Renal cortex interstitium (tissue), 11 donors: Measurements from ENCODE around the gene LCT. TPM values are rescaled to one million over a fixed set of nuclear protein-coding genes. Genes with fewer than 3 reads are reported as not detected.

ENCODE experiments used
- DNase-seq, 11 donors: peaks; one replicate each; pipeline ENCODE4 v3.0.0-alpha.2; 2013; ENCODE audit warnings: low read depth in 9 of 11, low spot score in 4 of 11; ENCODE audit errors: extremely low read depth in 1 of 11
- polyA plus RNA-seq, 3 donors: library from polyadenylated mRNA; unstranded; fragments of 120-200 nt; gene quantifications; one replicate each; pipeline ENCODE4 v1.2.1, GENCODE V29; 2013; ENCODE audit not compliant: insufficient read length in 3 of 3

Gene LCT
- polyA plus RNA-seq, 3 donors: 0.05 to 0.08 TPM; not detected in 1

DNA sequence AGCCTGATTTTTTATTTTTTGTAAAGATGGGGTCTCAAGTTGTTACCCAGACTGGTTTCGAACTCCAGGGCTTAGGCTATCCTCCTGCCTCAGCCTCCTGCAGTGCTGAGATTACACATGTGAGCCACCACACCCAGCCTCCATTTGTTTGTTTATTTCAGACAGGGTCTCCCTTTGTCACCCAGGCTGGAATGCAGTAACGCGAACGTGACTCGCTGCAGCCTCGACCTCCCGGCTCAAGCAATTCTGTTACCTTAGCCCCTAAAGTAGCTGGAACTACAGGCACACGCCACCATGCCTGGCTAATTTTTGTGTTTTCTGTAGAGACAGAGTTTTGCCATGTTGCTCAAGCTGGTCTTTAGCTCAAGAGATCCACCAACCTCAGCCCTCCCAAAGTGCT, 68.1 kb downstream of the LCT start:
- no peak for DNase-seq

DNA sequence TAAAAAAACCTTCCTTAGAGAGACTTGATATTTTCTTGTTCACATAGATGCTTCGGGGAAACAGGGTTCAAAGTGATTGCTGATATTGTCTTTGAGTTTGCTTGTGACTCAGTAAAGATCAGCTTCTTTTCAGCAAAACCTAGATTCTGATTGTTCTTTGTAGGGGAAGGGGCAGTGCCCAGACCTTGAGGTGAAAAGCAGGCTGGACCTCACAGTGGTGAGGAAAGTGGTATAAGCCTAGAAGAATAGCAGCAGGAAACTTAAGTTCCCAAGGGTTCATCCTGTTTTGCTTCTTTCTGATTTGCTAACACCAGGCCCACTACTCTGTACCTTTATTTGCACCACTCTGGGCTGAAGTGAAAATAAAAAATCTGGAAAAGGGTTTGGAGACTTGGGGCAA, 74.5 kb downstream of the LCT start:
- no peak for DNase-seq

DNA sequence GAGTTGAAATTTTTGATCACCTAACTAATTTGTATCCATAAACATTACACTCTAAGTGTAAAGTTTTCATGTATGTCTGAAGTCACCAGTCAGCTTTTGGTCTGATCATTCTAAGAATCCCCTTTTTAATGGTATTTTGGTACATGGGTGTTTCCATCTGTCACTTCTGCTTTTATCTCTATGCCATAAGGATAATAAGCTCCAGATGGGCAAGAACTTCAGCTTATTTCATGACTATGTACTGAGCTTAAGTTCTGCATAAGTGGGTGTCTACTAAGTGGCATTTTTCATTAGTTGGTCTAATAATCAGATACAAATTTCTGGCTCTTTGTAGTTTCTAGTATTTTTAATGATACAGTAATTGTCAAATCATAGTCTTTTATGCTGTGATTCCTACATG, 75.0 kb downstream of the LCT start:
- no peak for DNase-seq

DNA sequence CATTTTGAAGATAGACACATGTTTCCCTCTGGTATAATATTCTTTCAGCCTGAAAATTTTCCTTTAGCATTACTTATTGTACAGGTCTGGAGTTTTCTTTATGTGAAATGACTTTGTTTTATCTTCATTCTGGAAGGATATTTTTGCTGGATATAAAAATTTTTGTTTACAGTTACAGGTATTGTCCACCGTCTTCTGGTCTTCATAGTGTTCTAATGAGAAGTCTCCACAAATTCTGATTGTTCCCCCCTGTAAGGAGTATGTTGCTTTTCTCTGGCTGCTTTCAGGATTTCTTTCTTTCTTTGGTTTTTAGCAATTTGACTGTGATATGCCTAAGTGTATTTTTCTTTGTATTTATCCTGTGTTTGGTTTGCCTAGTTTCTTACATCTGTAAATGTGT, 80.3 kb downstream of the LCT start:
- no peak for DNase-seq

DNA sequence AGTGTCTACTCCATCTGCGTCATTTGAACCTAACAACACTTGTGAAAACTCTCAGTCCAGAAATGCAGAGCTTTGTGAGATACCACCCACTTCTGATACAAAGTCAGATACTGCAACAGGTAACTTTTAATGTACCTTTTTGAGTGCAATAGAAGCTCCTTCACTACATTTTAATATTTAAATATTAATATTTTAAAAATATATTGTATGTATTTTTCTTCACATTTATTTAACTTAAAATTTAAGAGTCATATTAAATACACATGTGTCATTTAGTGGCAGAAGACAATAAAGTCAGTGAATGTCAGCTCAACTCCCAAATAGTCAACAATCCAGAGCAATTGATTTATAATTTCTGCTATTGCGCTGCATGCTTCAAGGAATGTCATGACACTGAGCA, 81.4 kb downstream of the LCT start:
- no peak for DNase-seq

DNA sequence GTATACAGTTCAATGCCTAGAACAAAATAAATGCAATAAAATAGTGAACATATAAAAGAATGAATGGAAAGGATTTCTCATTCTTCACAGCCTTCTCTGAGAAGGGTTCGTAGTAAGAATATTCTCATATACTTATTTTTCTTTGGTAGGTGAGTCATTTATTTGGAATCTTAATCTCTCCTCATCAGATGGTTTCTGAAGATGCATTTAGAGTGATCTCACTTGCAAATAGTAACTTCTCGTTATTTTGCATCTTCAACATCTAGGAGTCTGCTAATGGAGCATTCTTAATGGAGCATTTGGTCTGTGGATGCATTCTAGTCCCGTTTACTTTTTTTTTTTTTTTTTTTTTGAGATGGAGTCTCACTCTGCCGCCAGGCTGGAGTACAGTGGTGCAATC, 91.4 kb downstream of the LCT start:
- no peak for DNase-seq

DNA sequence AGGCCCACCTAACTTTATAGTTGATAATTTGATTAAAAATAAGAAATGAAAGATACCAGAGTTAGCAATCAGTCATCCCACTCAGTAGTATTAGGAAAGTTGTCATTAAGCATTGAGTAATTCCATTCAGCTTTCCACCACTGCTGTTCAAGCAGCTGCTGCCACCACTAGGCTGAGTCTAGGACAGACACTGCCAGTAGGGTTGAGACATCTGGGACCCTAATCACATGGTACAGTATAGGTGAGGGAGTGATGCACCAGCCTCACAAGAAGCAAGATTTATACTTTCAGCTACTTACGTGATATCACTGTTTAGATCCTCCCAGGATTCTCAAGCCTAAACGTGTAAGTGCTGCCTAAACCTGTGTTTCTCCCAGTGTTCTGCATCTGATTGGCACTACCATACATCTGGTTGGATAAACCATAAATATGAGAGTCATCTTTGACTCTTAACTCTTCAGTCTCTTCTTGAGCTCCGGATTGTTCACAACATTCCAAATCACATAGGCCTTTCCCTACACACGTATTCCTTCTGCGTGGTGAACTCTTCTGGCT, 92.1 kb downstream of the LCT start:
- DNase-seq: no peak

DNA sequence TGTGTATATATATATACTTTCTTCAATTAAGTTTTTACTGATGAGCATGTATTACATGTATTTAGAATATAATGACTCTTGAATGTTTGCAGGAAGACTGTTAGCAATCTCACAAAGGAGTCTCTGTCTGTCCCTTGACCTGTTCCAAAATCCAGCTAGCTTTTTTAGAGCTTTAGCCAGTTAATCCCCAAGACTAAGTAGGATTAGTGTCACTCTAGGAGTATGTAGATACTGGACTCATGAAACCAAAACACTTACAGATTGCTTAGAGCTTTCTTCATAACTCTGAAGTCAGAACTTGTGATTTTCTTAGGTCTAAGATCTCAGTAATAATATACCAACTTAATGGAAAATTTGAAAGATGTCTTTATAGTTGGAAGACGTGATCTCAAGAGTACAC, 93.1 kb downstream of the LCT start:
- DNase-seq: no peak

DNA sequence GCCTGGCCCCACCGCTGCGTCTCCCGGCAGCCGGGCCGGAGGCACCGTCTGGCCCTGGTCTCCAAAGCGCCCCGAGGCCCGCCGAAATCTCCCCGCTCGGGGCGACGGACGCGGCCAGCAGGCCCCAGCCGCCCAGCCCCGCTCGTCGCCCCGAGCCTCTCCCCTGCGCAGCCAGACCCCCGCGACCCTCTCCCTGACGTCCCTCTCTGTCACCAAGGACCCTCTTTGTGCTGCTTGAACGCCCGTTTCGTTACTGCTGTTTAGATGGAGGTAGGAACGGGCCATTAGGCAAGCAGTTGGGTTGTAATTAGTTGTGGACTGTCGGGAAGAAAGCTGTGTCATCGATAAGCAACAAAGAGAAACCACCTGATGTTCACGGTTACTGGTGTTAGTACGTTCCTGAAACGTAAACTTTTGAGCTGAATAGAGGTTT, 94.6 kb downstream of the LCT start:
- peak; percentile 20 to 78 (median 50) for DNase-seq

DNA sequence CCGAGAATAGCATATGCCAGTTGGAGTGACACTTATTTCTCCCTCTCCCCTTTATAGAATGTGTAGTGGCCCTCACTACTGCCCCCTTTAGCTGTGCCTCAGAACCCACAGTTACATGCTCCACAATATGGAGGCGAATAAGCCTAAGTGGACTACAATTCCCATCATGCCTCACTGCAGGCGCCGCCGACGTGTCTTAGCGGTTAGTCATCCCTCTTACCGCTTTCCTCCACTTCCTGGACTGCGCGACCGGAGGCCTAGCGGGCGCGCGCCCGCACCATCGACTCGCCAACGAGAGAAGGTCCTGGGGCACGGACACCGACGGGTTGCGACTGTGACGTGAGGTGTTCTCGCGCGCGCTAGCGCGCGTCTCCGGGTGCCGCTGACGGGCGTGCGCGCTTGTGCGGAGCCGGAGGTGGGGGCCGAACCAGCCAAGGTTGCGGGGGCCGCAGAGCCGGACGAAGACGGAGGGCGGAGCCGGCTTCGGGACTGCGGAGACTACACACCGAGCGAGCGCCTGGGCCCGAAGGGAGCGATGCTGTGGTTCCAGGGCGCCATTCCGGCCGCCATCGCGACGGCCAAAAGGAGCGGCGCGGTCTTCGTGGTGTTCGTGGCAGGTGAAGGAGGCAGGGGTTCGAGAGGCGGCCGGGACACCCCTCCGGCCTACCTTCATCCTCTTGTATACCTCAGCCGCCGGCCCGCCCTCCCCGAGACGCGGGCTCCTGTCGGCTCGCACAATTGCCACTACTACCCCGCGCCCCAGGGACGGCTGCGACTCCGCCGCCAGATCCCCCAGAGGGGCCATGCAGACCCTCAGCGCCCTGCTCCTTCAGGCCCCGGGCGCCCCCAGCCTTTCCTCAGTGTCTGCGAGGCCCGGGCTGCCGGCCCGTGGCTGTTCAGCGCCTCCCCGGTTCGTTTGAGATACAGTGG, 95.3 kb downstream of the LCT start, which contains the start of gene UBXN4:
TSS of gene UBXN4 (plus strand) at position 461 of the 930 bp plus-strand sequence. CDS start at position 536, 75 bp downstream.
- peak; percentile 90 to 98 (median 96) for DNase-seq

DNA sequence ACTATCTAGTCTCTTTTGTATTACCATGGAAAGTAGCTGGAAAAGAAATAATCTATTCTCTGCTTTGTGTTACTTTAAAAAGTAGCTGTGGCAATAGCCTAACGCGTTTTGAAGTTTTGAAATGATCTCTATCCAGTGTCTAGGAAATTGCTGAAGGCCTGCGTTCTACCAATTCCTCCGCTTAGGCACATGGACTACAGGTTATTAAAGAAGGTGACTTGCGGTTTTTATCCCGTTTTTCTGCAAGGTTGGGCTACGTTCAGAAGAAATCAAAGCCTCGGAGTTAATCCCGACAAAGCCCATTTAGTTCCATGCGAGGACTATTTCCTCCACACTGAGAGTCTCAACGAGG, 96.0 kb downstream of the LCT start:
- no peak for DNase-seq

DNA sequence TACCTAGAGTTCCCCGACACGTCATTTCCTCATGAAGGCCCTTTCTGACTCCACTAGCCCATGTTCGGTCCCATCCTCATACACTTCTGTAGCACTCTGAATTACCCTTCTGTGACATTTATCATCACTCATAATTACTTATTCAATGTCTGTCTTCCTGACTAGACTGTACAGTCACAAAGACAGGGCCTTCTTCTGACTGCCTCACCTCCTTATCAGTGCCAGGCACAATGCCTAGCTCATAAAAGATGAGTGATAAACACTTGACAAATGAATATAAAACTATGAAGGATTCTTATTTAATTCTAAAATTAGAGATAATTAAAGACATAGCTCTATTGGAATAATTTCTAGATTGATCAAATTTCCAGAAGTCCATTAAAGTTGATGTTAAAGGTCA, 96.8 kb downstream of the LCT start:
- no peak for DNase-seq

Other genes starting within 250 kb of the LCT start
- 100 to 1,000 TPM; 135 to 162 (median 150) TPM for gene UBXN4, start 95.3 kb downstream of the LCT start, polyA plus RNA-seq
- 10 to 100 TPM; 52.9 to 73.6 (median 71.1) TPM for gene MCM6, start 39.3 kb upstream of the LCT start, polyA plus RNA-seq
- 100 to 1,000 TPM; 131 to 155 (median 139) TPM for gene DARS1, start 148.4 kb upstream of the LCT start, polyA plus RNA-seq